HEK293T (cell line): ENCODE measurements around the gene MGAM2.

Experiments
- BHLHE40 ChIP-seq: fragments of 450-650 bp; IDR thresholded peaks from 2 replicates; pipeline ENCODE4 v1.6.1; 2016; ENCODE audit warnings: mild to moderate bottlenecking, moderate library complexity, borderline replicate concordance
- CTBP1 ChIP-seq: fragments of 450-650 bp; IDR thresholded peaks from 2 replicates; pipeline ENCODE4 v1.6.1; 2016; ENCODE audit warnings: borderline replicate concordance
- ELF4 ChIP-seq: fragments of 450-650 bp; IDR thresholded peaks from 2 replicates; pipeline ENCODE4 v1.6.1; 2017; ENCODE audit warnings: antibody characterized with exemption
- FOXK2 ChIP-seq: fragments of 450-650 bp; IDR thresholded peaks from 2 replicates; pipeline ENCODE4 v1.6.1; 2016; ENCODE audit warnings: mild to moderate bottlenecking
- FOXM1 ChIP-seq: fragments of 450-650 bp; IDR thresholded peaks from 2 replicates; pipeline ENCODE4 v1.6.1; 2017; ENCODE audit warnings: mild to moderate bottlenecking, borderline replicate concordance
- HDGF ChIP-seq: fragments of 450-650 bp; IDR thresholded peaks from 2 replicates; pipeline ENCODE4 v1.6.1; 2017; ENCODE audit warnings: antibody characterized with exemption, borderline replicate concordance
- LEF1 ChIP-seq: fragments of 450-650 bp; IDR thresholded peaks from 2 replicates; pipeline ENCODE4 v1.6.1; 2017; ENCODE audit warnings: mild to moderate bottlenecking, borderline replicate concordance
- SP1 ChIP-seq: fragments of 450-650 bp; IDR thresholded peaks from 2 replicates; pipeline ENCODE4 v1.6.1; 2017
- SUZ12 ChIP-seq: fragments of 450-650 bp; IDR thresholded peaks from 2 replicates; pipeline ENCODE4 v1.6.1; 2016; ENCODE audit warnings: mild to moderate bottlenecking

GRCh38 chr7:142249918-142250317 lies 138.4 kb downstream of the MGAM2 start:
- no peak for TF ChIP-seq LEF1
- no peak for TF ChIP-seq FOXM1
- no peak for TF ChIP-seq BHLHE40
- TF ChIP-seq HDGF: no peak
- TF ChIP-seq SP1: no peak
- no peak for TF ChIP-seq ELF4
- no peak for TF ChIP-seq CTBP1
- TF ChIP-seq FOXK2: no peak
- TF ChIP-seq SUZ12: no peak
